Keratinocyte (primary cell): Measurements from ENCODE around the gene DRG2. TPM values are rescaled to one million over a fixed set of nuclear protein-coding genes. Genes with fewer than 3 reads are reported as not detected.

Experiments used
- DNase-seq: peaks from one replicate; pipeline ENCODE4 v3.0.0-alpha.2; 2011; ENCODE audit warnings: low read depth, missing footprints, low spot score
- FAIRE-seq: peaks from 2 replicates; lab custom pipeline; 2011; peaks lifted over from hg19 to GRCh38; lab: Jason Lieb, UNC
- H2AFZ ChIP-seq: 2 replicates; pipeline ENCODE4 v1.6.0; 2012; ENCODE audit warnings: low read length, control low read depth, inconsistent platforms; ENCODE audit not compliant: control insufficient read depth
- H3K27ac ChIP-seq: 2 replicates; pipeline ENCODE4 v1.5.1; 2011; ENCODE audit warnings: low read length; ENCODE audit not compliant: control insufficient read depth, insufficient read depth
- H3K27me3 ChIP-seq: 3 replicates; pipeline ENCODE4 v1.6.0; 2011; ENCODE audit warnings: low read length; ENCODE audit not compliant: control insufficient read depth, insufficient read depth; ENCODE audit errors: extremely low read depth
- H3K36me3 ChIP-seq, 2 experiments: 2 replicates in 1 of 2; 3 replicates in 1 of 2; pipeline ENCODE4 v1.5.1; 2011; ENCODE audit warnings: low read length in 2 of 2, mild to moderate bottlenecking in 1 of 2; ENCODE audit not compliant: control insufficient read depth in 2 of 2, insufficient read depth in 2 of 2; ENCODE audit errors: extremely low read depth in 1 of 2
- H3K4me1 ChIP-seq: 3 replicates; pipeline ENCODE4 v1.5.1; 2011; ENCODE audit warnings: low read length; ENCODE audit not compliant: control insufficient read depth, insufficient read depth; ENCODE audit errors: extremely low read depth
- H3K4me2 ChIP-seq: 3 replicates; pipeline ENCODE4 v1.6.0; 2011; ENCODE audit warnings: low read depth, low read length; ENCODE audit not compliant: control insufficient read depth, insufficient read depth; ENCODE audit errors: extremely low read depth
- H3K4me3 ChIP-seq, 3 experiments: fragments of 200-600 bp in 1 of 3; sonication (generic) in 1 of 3; 2 replicates in 2 of 3; 3 replicates in 1 of 3; pipeline ENCODE4 v1.5.1; 2011 to 2016; ENCODE audit warnings: low read length in 3 of 3, mild to moderate bottlenecking in 3 of 3, control low read depth in 2 of 3, inconsistent platforms in 1 of 3, low read depth in 1 of 3, mixed read lengths in 1 of 3, mixed run types in 1 of 3, moderate library complexity in 1 of 3; ENCODE audit not compliant: control insufficient read depth in 2 of 3, insufficient read depth in 2 of 3; ENCODE audit errors: extremely low read depth in 1 of 3
- H3K79me2 ChIP-seq: 2 replicates; pipeline ENCODE4 v1.6.0; 2012; ENCODE audit warnings: low read length; ENCODE audit not compliant: control insufficient read depth, insufficient read depth
- H3K9ac ChIP-seq: 3 replicates; pipeline ENCODE4 v1.6.0; 2011; ENCODE audit warnings: low read length; ENCODE audit not compliant: control insufficient read depth, insufficient read depth; ENCODE audit errors: extremely low read depth
- H3K9me1 ChIP-seq: 3 replicates; pipeline ENCODE4 v1.6.0; 2011; ENCODE audit warnings: low read length; ENCODE audit not compliant: control insufficient read depth, insufficient read depth; ENCODE audit errors: extremely low read depth
- H3K9me3 ChIP-seq: 2 replicates; pipeline ENCODE4 v1.5.1; 2012; ENCODE audit warnings: low read depth, low read length; ENCODE audit not compliant: control insufficient read depth
- H4K20me1 ChIP-seq: 3 replicates; pipeline ENCODE4 v1.6.0; 2011; ENCODE audit warnings: low read length; ENCODE audit not compliant: control insufficient read depth, insufficient read depth; ENCODE audit errors: extremely low read depth
- CTCF ChIP-seq, 3 experiments: IDR thresholded peaks in 1 of 3; conservative IDR thresholded peaks in 1 of 3; optimal IDR thresholded peaks in 1 of 3; 2 replicates in 2 of 3; 3 replicates in 1 of 3; pipeline versions ENCODE3 to v1.5.1; 2011; ENCODE audit warnings: low read length in 3 of 3, mild to moderate bottlenecking in 3 of 3, moderate library complexity in 2 of 3, control low read depth in 1 of 3, inconsistent platforms in 1 of 3; ENCODE audit not compliant: insufficient read depth in 2 of 3; ENCODE audit errors: extremely low read depth in 1 of 3
- EZH2 ChIP-seq: IDR thresholded peaks from one replicate; pipeline ENCODE4 v1.6.1; 2012; ENCODE audit warnings: inconsistent platforms, mild to moderate bottlenecking, low read length, moderate library complexity
- dilution Hi-C: fragments of 300-500 bp; cut with MboI; formaldehyde crosslinking; loops from one replicate; pipeline ENCODE4 v1.7.0; 2020; ENCODE audit warnings: low sequenced_read_pairs; ENCODE audit not compliant: extremely low pct_ligation_motif_present
- polyA plus RNA-seq, 5 experiments: library from polyadenylated mRNA; depleted of rRNA in 3 of 5; stranded (reverse) in 3 of 5; stranded (forward) in 1 of 5; unstranded in 1 of 5; fragments of >200 nt; gene quantifications; 1 replicate in 1 of 5; 2 replicates in 3 of 5; 3 replicates in 1 of 5; pipeline versions ENCODE4 v1.2.1 to v1.2.3, GENCODE V29; 2011 to 2012; ENCODE audit warnings: missing spikeins in 2 of 5, low read depth in 1 of 5, low replicate concordance in 1 of 5

Gene DRG2
- polyA plus RNA-seq, 1 donor (not counting 4 experiments of a cell fraction or from before 2014, with no cell fraction given): 36.4 TPM

- FAIRE-seq (no peak), DNase-seq (no peak)
- H3K27me3 ChIP-seq: no peaks in the 10 kb centered on the region
- H3K9me3 ChIP-seq: no peaks in the 10 kb centered on the region
- no peaks in the 10 kb centered on the region for H3K9me1 ChIP-seq
- no peak overlapping the region for H2AFZ ChIP-seq
- no peaks in the 10 kb centered on the region for H4K20me1 ChIP-seq
- no peak overlapping the region for H3K4me3 ChIP-seq
- H3K79me2 ChIP-seq: no peaks in the 10 kb centered on the region
- no peak overlapping the region for H3K27ac ChIP-seq
- peaks cover 13 to 14% of the 10 kb centered on the region in 2 experiments for H3K36me3 ChIP-seq
- H3K4me2 ChIP-seq: no peak overlapping the region
- TF ChIP-seq CTCF (optimal IDR thresholded peaks at IDR 0.05 in 1 of 3, IDR thresholded peaks at IDR 0.05 in 1 of 3, conservative IDR thresholded peaks at IDR 0.05 in 1 of 3; ENCODE audit: extremely low read depth in 1 of 3, insufficient read depth in 2 of 3, low read length in 3 of 3) (no peak), EZH2 (no peak)
- H3K4me1 ChIP-seq: peaks cover 13% of the 10 kb centered on the region
- no peak overlapping the region for H3K9ac ChIP-seq
- dilution Hi-C loops: no loop called here
These were observed 18.6 kb upstream of the DRG2 start for GRCh38 chr17:18069101-18069500.

GRCh38 chr17:18070861-18071340, 16.8 kb upstream of the DRG2 start:
- H3K4me2 ChIP-seq: peak overlapping the region; percentile 54
- H3K27me3 ChIP-seq: no peaks in the 10 kb centered on the region
- H3K9me3 ChIP-seq: no peaks in the 10 kb centered on the region
- H3K79me2 ChIP-seq: no peaks in the 10 kb centered on the region
- DNase-seq: no peak
- FAIRE-seq: no peak
- H3K9ac ChIP-seq: no peak overlapping the region
- H3K27ac ChIP-seq: no peak overlapping the region
- H3K9me1 ChIP-seq: no peaks in the 10 kb centered on the region
- TF ChIP-seq CTCF (optimal IDR thresholded peaks at IDR 0.05 in 1 of 3, IDR thresholded peaks at IDR 0.05 in 1 of 3, conservative IDR thresholded peaks at IDR 0.05 in 1 of 3; ENCODE audit: extremely low read depth in 1 of 3, insufficient read depth in 2 of 3, low read length in 3 of 3): no peak
- no peak for TF ChIP-seq EZH2
- H4K20me1 ChIP-seq: no peaks in the 10 kb centered on the region
- H3K36me3 ChIP-seq: peaks cover 5 to 10% of the 10 kb centered on the region in 2 experiments
- peak overlapping the region; percentile 66 for H2AFZ ChIP-seq
- peaks cover 13% of the 10 kb centered on the region for H3K4me1 ChIP-seq
- no peak overlapping the region for H3K4me3 ChIP-seq
- dilution Hi-C loops: no loop called here
